Brain microvascular endothelial cell (primary cell): ENCODE results near the gene ALX1.

Source experiments
- DNase-seq: peaks from one replicate; pipeline ENCODE4 v3.0.0-alpha.2; 2020
- H3K27ac ChIP-seq: fragments of 250-450 bp; sonication (Bioruptor Pico); 2 replicates; pipeline ENCODE4 v1.5.1; 2020; ENCODE audit warnings: mild to moderate bottlenecking, moderate library complexity
- H3K27me3 ChIP-seq: fragments of 250-450 bp; sonication (Bioruptor Pico); replicated peaks from 2 replicates; pipeline ENCODE4 v1.5.1; 2020; ENCODE audit warnings: mild to moderate bottlenecking
- H3K36me3 ChIP-seq: fragments of 250-450 bp; sonication (Bioruptor Pico); replicated peaks from 2 replicates; pipeline ENCODE4 v1.5.1; 2020; ENCODE audit warnings: mild to moderate bottlenecking
- H3K4me3 ChIP-seq: 2 replicates; pipeline ENCODE4 v1.5.1; 2011; ENCODE audit warnings: low read depth, mild to moderate bottlenecking, control low read depth, low read length, moderate library complexity
- CTCF ChIP-seq: IDR thresholded peaks from 2 replicates; pipeline ENCODE4 v1.5.1; 2011; ENCODE audit warnings: low read depth, mild to moderate bottlenecking, moderate library complexity, low read length, control low read depth, inconsistent platforms; ENCODE audit errors: missing control alignments
- in situ Hi-C: cut with HindIII; loops from 2 replicates; pipeline ENCODE4 v1.10.0; 2017; ENCODE audit warnings: low sequenced_read_pairs, low pct_ligation_motif_present

Gene ALX1

DNA sequence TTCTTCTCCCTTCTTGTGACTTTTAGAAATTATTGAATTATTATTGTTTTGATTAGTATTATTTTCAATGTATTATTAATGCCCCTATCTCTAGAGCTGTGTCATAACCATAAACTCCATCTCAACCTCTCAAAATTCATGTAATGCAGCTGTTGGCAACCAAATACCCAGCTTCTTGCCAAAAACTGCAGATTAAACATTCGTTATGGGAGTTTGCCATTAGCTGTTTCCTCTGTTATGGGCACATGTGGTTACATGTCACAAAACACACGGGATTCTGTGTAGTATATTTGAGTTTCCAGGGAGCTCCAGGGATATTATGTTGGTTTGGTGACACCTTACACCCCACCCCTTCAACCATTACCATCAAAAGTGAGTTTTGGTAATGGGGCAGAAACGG is 2.8 kb upstream of the ALX1 start:
- no peaks in the 10 kb centered on the region for H3K36me3 ChIP-seq
- no peak for DNase-seq
- H3K27me3 ChIP-seq, result no peaks in the 10 kb centered on the region
- no peak overlapping the region for H3K27ac ChIP-seq
- no peak for TF ChIP-seq CTCF
- no peak overlapping the region for H3K4me3 ChIP-seq
- in situ Hi-C loops, result no loop called here

GRCh38 chr12:85277900-85278597 is 2.0 kb upstream of the ALX1 start:
- no peak overlapping the region for H3K27ac ChIP-seq
- in situ Hi-C loops, result no loop called here
- TF ChIP-seq CTCF, result no peak
- DNase-seq, result no peak
- no peaks in the 10 kb centered on the region for H3K36me3 ChIP-seq
- H3K4me3 ChIP-seq, result no peak overlapping the region
- no peaks in the 10 kb centered on the region for H3K27me3 ChIP-seq

- in situ Hi-C loops, result no loop called here
- Histone ChIP-seq H3K27ac (no peak overlapping the region), H3K4me3 (peak overlapping the region; percentile 68), H3K36me3 (no peaks in the 10 kb centered on the region), H3K27me3 (no peaks in the 10 kb centered on the region)
- DNase-seq, result no peak
- no peak for TF ChIP-seq CTCF
Measured at GRCh38 chr12:85278598-85279448, 1.2 kb upstream of the ALX1 start.

DNA sequence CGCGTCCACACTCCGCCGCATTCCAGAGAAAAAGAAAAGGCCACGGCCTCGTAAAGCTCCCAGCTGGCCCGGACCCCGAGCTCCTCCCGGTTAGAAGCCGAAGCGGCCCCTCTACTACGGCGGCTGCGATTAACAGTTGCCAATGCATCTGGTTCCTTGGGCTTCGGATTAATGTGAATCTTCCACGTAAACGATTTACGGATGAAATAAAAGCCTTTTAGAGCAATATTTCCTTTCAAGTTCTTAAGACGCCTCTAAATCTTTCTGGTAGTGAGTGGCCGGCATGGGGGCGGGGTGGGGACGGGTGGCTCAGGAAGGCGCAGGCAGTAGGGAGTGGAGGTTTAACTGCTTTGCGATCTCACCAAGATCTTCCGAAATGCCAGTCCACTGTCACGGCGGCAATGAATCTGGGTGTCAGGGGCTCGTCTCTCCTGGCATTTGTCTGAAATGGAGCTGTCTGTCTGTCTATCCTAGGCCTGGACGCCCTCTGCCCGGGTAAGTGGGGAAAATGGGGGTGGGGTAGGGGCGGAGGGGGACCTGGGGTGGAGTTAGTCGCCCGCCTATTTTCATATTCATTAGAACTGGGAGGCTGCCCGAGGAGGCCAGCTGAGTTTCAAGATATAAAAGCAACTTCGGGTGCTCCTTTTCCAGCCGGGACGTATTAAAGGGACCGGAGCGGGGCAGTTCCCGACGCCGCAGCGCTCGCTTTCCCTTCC is 413 bp upstream of the ALX1 start:
- H3K27me3 ChIP-seq, result no peaks in the 10 kb centered on the region
- no peaks in the 10 kb centered on the region for H3K36me3 ChIP-seq
- peak; percentile 33 for DNase-seq
- H3K27ac ChIP-seq, result peak overlapping the region; percentile 71
- TF ChIP-seq CTCF, result no peak
- in situ Hi-C loops, result no loop called here
- peak overlapping the region; percentile 68 for H3K4me3 ChIP-seq

DNA sequence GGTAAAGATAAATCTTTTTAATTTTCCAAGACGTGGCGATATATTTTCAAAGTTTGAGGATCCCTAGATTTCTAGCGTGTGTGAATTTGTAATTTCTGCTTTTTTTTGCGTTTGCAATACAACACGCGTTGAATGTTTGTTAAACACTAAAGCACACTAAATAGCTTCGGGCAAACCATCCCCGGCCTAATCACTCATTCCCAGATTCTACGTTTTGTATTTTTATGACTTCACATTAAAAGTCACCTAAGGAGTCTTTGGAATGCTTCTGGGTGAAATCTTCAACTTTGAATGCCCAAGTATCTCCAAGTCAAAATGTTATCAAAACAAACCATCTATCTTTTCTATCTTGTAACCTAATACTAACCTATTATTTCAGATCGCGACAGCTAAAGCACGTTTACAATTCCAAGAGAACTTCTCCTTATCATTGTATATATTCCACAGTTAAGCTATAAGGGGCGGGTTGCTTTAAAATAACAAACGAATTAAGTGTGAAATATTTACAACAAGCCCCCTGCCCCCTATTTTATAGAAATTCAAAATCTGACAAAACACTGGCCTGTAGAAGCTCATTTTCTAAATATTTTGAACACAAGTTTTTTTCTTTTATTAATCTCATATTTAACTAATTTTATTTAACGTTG is 1.1 kb downstream of the ALX1 start:
- no peak for TF ChIP-seq CTCF
- Histone ChIP-seq H3K27ac (peak overlapping the region; percentile 71), H3K4me3 (peak overlapping the region; percentile 68), H3K27me3 (no peaks in the 10 kb centered on the region), H3K36me3 (no peaks in the 10 kb centered on the region)
- DNase-seq, result no peak
- in situ Hi-C loops, result no loop called here
